Measurements from ENCODE around the gene FOXC1. TPM values are rescaled to one million over a fixed set of nuclear protein-coding genes. Genes with fewer than 3 reads are reported as not detected.

Gene FOXC1
- polyA plus RNA-seq, 1 of the 3 experiments (the other 2 are of a cell fraction) = 4.3 TPM

DNA sequence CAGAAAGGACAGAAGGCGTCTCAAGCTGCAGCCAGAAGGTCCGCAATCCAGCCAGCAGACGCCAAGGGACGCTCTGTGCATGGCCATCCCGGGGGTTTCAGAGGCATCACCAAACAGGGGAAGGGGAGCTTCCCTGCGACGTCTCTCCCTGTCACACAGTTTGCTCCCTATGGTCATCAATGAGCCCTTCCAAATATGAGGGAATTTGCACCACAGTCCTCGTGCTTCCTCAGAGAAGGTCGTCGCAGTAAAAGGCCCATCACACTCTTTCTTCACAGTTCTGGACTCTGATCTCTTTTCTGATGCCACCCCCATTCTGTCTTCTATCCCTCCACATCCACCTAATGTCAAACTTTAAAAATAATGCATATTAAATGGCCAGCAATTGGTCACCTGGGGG is 10.2 kb upstream of the FOXC1 start:
- Histone ChIP-seq H3K4me3 (ENCODE audit: low read depth in 2 of 2, low read length in 1 of 2) (no peak overlapping the region), H4K20me1 (ENCODE audit: insufficient read depth) (no peaks in the 10 kb centered on the region), H3F3A (replicated peaks; ENCODE audit: insufficient read depth) (no peaks in the 10 kb centered on the region), H3K4me1 (ENCODE audit: control insufficient read depth in 1 of 2, insufficient read depth in 2 of 2, low read depth in 1 of 2, low read length in 1 of 2) (peaks cover 0 to 13% of the 10 kb centered on the region in 2 experiments; a peak in 1 of 4 replicates), H3K36me3 (replicated peaks in 1 of 2; ENCODE audit: control insufficient read depth in 1 of 2, insufficient read depth in 2 of 2, low read length in 1 of 2) (no peaks in the 10 kb centered on the region), H3K9ac (no peak overlapping the region), H3K27ac (ENCODE audit: low read depth in 2 of 2, low read length in 1 of 2) (no peak overlapping the region), H3K9me2 (no peaks in the 10 kb centered on the region), H3K79me2 (ENCODE audit: insufficient read depth) (no peaks in the 10 kb centered on the region), H3K27me3 (ENCODE audit: insufficient read depth) (peaks cover 16% of the 10 kb centered on the region), H2AFZ (ENCODE audit: low read depth) (no peak overlapping the region), H3K9me3 (no peaks in the 10 kb centered on the region), H3K4me2 (no peak overlapping the region)
- CTCF ChIA-PET = interaction anchor here (1.5 to 7.3 kb wide), 5 partner anchors 504 to 1035 kb away, joined by 3 to 95 read pairs (median 50); no protein-coding TSS in a partner anchor
- TF ChIP-seq, protein P1, sequence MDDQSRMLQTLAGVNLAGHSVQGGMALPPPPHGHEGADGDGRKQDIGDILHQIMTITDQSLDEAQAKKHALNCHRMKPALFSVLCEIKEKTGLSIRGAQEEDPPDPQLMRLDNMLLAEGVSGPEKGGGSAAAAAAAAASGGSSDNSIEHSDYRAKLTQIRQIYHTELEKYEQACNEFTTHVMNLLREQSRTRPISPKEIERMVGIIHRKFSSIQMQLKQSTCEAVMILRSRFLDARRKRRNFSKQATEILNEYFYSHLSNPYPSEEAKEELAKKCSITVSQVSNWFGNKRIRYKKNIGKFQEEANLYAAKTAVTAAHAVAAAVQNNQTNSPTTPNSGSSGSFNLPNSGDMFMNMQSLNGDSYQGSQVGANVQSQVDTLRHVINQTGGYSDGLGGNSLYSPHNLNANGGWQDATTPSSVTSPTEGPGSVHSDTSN (IDR thresholded peaks at IDR 0.05) = no peak
- TF ChIP-seq FOXJ3 (CRISPR knock-in tag; IDR thresholded peaks at IDR 0.05) (no peak), SMC3 (IDR thresholded peaks at IDR 0.05; ENCODE audit: low read depth, low read length) (no peak), FOXM1 (IDR thresholded peaks at IDR 0.05; ENCODE audit: low read depth) (no peak), SIN3A (IDR thresholded peaks at IDR 0.05; ENCODE audit: borderline replicate concordance, low read depth, low read length) (no peak), YY1 (IDR thresholded peaks at IDR 0.05; ENCODE audit: low read depth) (no peak), RFX5 (IDR thresholded peaks at IDR 0.05; ENCODE audit: low read length) (no peak), REST (IDR thresholded peaks at IDR 0.05; ENCODE audit: low read depth, low read length) (no peak), TAF1 (IDR thresholded peaks at IDR 0.05; ENCODE audit: borderline replicate concordance, low read depth, low read length) (no peak), RAD21 (IDR thresholded peaks at IDR 0.05; ENCODE audit: low read length) (no peak), TCF12 (IDR thresholded peaks at IDR 0.05) (no peak), EP300 (IDR thresholded peaks at IDR 0.05; ENCODE audit: borderline replicate concordance in 1 of 2, low read depth in 1 of 2, low read length in 1 of 2) (no peak), IRF3 (IDR thresholded peaks at IDR 0.05; ENCODE audit: low read depth, low read length) (no peak), EZH2phosphoT487 (IDR thresholded peaks at IDR 0.05; ENCODE audit: borderline replicate concordance, low read depth) (no peak), CHD2 (IDR thresholded peaks at IDR 0.05; ENCODE audit: low read length, partially characterized antibody) (no peak), ZBTB33 (IDR thresholded peaks at IDR 0.05; ENCODE audit: borderline replicate concordance, low read depth) (no peak), ELF1 (IDR thresholded peaks at IDR 0.05) (no peak)
- POLR2A ChIA-PET = no interaction called here
- DNase-seq = no peak
- 97% methylated on average over 9 of the region's 10 CpGs for WGBS (ENCODE audit: low lambda C conversion rate)

Data from SK-N-SH (cell line).